HG03097 (cell line): Measurements from ENCODE around the gene RINT1.

Experiments
- ATAC-seq: cut with Tn5 transposase; IDR thresholded peaks from one replicate; pipeline ENCODE4 v1.9.1; 2021; ENCODE audit not compliant: unreplicated experiment, low FRiP score

RINT1 gene

DNA sequence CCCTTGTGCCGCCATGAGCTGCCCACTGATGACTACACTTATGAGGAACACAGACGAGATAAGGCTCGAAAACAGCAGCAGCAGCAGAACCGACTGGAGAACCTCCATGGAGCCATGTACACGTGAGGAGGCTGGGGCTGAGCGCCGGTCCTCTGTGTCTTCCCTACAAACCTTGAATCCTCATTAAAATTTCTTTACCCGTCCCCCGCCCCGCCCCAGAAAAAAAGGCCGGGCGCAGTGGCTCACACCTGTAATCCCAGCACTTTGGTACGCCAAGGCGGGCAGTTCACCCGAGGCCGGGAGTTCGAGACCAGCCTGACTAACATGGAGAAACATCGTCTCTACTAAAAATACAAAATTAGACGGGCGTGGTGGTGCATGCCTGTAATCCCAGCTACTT lies 1.5 kb upstream of the RINT1 start:
- ATAC-seq, result no peak

DNA sequence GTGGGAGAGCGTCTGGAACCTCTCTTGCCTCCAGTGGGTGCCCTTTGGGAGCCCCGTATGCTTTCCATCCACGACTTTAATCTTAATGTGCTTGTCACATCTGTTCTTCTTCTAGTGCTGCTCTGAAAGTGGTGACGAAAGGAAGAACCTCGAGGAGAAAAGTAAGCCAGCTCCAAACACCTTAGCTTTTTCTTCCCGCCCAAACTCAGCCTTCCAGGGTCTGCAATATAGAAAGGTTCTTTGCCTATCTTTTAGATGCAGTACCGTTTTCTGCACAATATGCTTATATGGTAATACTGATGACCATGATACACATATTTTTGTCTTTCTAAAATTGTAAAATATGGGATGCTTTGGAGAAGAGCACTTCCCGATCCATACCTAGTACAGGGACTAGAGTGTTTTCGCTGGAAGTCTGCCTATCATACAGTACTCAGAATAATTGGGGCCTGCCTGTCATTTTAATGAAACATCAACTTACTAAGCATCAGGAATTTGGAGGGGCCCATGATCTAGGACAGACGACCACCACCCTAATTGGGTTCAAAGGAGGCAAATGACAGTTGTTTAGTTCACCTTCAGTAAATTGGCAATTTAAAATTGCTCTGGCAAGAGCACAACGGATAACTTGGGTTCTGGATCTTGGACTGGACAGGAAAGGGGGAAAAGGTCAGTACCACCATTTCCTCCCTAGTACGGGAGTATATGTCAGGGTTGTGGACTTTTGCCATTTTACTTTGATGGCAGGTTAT lies 884 bp downstream of the RINT1 start:
- ATAC-seq, result no peak

DNA sequence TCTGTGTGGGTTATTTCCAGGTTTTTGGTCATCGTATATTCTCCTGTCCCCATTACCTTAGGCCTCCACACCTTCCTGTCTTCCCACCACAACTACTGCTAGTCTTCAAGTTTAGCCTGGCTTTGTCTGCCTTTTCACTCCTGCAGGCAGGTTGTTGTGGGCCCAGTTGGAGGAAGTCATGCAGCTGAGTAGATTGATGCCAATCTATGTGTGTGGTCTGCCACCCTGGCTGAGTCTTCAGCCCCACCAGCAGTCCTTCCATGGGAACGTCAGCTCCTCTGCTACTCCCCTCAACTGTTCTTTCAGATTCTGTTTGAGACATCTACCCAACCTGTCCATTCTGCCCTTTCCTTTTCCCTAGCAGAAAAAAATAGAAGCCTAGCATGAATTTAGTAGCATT lies 6.3 kb downstream of the RINT1 start:
- ATAC-seq, result no peak

DNA sequence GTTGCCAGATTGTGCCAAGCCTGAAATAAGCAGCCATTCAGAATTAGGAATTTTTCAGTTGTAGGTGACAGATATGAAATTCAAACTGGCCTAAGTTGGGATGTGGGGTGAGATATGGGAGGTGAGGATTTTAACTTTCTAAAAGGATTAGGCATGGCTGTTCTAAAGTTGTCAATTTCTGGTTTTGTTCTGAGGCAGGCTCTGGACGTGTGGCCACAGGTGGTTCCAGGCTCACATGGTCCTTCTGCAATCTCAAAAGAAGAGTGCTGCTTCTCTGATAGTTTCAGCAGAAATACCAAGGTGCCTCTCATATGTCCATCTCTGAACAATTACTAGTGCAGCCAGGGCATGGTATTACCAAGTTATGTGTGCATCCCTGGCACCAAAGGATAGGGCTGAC lies 27.9 kb downstream of the RINT1 start:
- no peak for ATAC-seq

DNA sequence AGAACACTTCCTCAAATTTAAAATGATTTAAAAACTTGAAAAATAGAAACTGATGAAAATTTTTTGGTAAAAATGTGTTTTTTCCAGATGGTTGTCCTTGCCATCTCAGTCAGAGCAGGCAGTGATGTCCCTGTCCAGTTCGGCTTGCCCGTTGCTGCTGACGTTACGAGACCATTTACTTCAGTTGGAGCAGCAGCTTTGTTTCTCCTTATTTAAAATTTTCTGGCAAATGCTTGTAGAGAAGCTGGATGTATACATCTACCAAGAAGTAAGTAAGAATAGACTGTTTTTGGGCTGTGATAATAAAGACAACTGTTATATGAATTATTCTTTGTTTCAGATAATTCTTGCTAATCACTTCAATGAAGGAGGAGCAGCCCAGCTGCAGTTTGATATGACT lies 33.2 kb downstream of the RINT1 start:
- no peak for ATAC-seq

DNA sequence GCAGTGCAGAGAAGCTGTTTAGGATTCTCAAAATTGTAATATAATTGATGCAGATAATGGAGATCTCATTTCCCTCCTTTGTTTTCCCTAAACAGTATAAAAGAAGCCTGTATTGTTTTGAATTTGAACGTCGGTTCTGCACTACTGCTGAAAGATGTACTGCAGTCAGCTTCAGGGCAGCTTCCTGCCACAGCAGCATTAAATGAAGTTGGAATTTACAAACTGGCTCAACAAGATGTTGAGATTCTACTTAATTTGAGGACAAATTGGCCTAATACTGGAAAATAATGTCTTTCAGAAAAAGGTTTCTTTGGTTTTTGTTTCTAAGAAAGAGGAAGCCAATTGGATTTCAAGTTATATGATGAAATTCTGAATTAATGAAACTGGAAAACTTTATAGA lies 35.0 kb downstream of the RINT1 start:
- no peak for ATAC-seq

DNA sequence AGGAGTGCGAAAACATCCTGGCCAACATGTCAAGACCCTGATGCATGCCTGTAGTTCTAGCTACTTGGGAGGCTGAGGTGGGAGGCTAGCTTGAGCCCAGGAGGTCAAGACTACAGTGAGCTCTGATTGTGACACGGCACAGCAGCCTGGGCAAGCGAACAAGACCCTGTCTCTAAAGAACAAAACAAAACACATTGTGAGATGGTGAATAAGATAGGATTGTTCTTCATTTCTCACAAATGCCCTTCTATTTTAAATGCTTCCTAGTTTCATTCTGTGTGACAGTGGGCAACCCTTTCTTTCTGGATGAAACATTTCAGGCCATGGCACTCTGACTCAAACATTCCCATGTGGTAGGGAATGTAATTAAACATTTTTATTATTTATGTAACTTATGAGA lies 35.8 kb downstream of the RINT1 start:
- no peak for ATAC-seq

DNA sequence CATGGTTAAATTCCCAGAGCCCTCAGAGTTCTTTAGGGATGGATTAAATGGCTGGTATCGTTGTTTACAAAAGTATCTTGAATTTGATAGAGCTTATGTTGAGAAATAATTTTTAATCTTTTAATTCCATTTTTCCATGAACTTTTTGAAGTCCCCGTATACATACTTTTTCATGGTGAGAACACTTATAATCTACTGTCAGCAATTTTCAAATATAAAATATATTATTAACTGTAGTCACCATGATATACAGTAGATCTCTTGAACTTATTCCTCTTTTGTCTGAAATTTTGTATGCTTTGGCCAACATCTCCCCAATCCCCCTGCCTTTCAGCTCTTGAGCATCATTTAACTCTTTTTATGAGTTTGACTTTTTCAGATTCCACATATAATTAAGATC lies 39.9 kb downstream of the RINT1 start:
- no peak for ATAC-seq

DNA sequence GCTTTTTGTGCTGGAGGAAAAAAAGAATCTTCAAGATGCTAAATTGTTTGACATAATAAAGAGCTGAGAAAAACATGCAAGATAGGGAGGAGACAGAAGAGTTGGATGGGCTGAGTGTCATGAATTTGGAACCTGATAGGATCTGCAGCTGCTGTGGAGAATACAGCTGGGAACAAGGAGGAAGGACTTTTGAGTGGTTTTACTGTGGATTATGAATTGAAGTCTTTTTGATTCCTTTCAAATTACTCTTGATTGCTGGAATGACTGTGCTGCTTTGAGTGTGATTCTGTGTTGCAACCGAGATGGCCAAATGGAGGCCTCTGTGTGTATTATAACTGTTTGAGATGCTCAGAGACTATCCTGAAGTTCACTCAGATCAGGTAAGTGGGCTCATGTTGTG lies 45.2 kb downstream of the RINT1 start:
- no peak for ATAC-seq

DNA sequence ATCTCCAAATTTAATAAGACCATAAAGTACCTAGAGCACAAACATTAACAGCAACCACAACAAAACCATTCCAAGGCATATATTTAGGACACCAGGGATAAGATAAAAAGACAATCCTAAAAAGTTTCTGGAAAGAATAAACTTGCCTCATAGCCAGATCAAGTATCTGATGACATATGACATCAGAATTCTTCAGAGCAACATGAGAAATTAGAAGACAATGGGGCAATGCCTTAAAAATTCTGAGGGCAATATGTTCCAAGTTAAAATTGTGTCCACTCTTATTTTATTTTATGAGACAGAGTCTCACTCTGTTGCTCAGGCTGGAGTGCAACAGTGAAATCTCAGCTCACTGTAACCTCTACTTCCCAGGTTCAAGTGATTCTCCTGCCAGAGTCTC lies 46.5 kb downstream of the RINT1 start:
- ATAC-seq, result no peak

DNA sequence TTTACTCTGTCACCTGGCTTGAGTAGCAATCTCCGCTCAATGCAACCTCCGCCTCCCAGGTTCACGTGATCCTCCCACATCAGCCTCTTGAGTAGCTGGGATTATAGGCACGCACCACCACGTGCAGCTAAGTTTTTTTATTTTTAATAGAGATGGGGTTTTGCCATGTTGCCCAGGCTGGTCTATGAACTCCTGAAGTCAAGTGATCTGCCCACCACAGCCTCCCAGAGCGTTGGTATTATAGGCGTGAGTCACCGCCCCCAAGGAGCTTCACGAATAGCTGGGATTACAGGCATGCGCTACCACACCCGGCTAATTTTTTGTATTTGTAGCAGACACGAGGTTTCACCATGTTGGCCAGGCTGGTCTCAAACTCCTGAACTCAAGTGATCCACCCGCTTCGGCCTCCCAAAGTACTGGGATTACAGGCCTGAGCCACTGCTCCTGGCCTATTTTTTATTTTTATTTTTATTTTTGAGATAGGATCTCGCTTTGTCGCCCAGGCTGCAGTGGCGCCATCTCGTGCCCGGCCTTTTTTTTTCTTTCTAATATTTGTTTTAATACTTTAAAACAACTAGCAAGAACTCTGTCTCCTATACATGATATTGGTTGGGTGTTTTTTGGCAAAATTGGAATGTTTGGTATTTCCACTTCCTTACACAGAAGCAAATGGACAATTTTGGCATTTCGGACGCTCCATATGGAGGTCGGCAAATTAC lies 48.2 kb downstream of the RINT1 start:
- ATAC-seq, result no peak

DNA sequence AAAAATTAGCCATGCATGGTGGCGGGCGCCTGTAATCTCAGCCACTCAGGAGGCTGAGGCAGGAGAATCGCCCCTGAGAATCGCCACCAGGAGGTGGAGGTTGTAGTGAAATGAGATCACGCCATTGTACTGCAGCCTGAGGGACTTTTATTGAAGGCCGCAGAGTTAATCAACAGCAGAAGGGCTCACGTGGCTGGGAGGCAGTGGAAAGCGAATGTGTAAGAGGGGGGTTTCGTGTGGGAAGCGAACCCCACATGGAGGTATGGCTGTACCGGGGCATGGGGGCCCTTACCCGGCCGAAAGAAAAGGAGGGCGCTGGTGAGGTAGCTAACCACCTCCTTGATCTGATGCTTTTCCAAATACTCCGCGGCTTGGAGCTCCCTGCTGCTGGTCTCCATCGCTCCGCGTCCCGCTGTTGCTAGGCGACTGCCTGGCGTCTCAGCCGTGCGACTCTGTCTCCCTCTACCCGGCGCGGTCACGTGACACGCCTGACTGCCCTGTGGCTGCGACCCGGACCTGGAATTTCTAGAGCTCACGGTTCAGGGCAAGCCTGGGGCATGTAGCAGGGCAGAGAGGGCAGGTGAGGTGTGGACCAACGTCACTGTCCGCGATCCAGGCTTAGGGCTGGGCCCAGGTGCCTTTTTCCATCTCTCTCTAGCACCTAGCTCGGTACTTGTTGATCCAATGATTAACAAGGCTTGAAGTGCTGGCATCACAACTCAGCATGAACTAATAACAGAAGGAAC lies 49.2 kb downstream of the RINT1 start, which contains the start of gene EFCAB10:
EFCAB10 (minus strand) TSS at position 428 of the 746 bp plus-strand sequence; CDS start at position 398, 30 bp downstream.
- ATAC-seq, result peak; percentile 70

DNA sequence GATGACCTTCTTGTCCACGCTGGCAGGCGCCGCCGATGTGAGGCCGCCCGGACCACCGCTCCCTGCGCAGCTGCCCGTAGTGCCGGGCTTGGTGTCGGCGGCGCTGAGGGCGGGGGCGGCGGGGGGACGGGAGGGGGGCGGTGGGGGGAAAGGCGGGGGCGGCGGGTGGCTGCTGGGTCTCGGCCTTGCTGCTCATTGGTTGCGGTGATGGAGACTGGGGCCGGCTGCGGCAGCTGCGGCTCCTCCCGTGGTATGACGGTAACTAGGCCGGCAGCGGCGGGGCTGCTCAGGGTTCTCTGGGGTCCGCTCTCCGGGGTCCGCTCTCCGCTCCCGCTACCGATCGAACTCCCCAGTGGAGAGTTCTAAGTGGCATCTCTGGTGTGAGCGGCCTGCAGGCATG lies 51.1 kb downstream of the RINT1 start:
- ATAC-seq, result no peak

DNA sequence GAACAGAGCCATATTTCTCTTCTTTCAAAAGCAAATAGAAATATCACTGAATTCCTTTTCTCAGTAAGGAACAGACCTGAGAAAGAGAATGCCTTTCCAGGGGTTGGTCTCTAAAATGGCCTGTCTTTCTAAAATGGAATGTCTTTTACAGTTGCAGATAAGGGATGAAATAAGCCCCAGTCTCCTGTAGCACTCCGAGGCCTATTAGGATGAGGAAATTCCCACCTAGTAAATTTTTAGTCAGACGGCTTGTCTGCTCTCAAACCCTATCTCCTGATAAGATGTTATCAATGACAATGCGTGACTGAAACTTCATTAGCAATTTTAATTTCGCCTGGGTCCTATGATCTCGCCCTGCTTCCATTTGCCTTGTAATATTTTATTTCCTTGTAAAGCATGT lies 52.2 kb downstream of the RINT1 start:
- no peak for ATAC-seq

DNA sequence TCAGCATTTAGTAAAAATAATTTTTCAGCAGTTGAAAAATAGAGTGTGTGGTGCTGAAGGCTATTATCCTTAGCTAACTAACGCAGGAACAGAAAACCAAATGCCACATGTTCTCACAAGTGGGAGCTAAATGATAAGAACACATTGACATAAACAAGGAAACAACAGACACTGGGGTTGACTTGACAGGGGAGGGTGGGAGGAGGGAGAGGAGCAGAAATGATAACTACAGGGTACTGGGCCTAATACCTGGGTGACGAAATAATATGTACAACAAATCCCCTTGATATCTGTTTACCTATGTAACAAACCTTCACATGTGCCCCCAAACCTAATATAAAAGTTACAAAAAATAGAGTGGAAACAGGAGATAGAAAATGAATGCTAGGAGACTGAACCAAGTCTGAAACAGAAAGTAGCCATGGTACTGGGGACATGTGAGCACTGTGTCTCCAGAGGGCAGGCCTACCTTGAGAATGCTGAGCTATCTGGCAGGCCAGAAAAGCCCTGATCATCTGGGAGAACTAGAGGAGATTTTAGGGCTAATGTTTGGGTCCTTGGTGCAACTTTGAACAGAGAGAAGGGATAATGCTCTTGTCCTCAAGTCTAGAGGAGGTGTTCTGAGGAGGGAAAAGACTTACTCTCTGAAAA lies 54.0 kb downstream of the RINT1 start:
- peak; percentile 53 for ATAC-seq

DNA sequence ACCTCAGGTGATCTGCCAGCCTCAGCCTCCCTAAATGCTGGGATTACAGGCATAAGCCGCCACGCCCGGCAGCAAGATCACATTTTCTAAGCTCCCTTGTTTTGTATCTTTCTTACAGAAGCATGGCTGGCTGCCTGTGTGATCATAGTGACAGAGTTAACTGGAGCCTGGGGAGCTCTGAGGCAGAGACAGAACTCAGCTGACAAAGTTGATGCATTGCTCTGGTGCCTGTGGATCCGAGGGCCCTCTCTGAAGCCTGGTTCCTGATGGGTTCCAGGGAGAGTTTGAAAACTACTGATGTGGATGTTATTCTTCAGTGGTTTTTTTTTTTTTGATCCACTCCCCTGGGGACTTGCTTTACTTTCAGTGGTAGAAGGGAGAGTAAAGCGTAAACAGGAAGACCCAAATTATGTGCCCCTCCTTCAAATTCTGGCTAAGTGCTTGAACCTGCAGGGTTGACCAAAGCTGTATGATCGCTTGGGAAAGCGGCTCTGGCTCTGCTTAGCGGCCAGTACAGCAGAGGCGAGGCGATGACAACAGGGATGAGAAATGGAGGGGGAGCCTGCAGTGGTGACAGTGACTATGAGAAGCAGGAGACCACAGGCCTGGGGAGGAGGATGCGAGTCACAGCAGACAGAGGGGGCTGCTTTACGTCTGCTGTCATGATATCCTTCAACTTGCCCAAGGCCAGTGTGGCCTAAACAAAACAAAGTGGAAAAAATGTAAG lies 56.1 kb downstream of the RINT1 start:
- no peak for ATAC-seq

DNA sequence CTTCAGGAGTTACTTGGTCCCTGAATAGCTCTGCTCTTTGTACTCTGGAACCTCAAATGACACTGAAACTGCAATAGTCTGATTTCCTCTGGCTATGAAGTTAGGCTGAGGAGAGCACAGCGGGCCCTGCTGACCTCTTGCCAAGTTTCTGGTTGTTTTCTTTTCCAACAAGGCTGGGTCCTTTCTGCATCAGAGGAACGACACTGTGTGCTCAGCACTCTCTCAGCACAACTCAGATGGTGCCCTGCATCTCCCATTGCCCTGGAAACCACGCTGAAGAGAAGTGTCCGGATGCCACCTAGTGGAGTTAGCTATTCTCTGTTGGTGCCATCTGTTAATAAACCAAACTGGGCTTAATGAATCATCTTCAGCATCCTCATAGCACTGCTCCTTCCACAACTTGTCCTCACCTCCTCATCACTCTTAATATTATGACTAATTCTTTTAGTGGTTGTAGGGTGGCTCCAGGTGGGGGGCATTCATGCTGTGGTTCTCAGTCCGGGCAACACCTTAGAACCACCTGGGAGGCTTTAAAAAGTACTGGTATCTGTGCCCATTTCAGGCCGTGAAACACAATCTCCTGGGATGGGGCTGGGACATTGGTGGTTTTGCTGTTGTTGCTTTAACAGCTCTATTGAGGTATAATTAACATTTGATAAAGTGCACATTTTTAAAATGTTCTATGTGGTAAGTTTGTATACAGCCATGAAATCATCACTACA lies 57.5 kb downstream of the RINT1 start:
- ATAC-seq, result peak; percentile 63

DNA sequence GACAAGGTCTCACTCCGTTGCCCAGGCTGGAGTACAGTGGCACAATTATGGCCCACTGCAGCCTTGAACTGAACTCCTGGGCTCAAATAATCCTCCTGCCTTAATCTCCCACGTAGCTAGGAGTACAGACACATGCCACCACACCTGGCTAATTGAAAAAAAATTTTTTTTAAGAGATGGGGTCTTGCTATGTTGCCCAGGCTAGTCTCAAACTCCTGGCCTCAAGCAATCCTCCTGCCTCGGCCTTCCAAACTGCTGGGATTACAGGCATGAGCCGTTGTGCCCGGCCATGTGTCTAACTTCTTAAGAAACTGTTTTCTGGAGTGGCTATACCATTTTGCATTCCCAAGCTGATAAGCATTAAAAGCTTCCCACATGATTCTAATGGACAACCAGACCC lies 58.8 kb downstream of the RINT1 start:
- no peak for ATAC-seq

DNA sequence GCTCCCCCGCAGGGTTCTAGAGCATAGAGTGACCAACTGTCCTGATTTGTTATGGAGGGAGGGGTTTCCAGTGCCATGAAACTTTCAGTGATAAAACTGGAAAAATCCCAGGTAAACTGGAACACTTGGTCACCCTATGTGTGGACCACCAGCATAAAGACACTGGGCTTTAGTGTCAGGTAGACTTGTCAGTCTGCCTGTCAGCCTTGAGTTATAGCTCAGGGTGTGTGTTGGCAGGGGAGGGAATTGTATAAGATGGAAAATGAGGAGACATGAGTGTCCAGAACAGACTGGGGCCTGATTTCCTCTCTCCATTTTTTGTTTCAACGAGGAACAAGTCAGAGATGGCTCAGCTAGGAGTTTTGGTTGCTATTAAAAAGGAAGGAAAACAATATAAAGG lies 59.5 kb downstream of the RINT1 start:
- no peak for ATAC-seq

DNA sequence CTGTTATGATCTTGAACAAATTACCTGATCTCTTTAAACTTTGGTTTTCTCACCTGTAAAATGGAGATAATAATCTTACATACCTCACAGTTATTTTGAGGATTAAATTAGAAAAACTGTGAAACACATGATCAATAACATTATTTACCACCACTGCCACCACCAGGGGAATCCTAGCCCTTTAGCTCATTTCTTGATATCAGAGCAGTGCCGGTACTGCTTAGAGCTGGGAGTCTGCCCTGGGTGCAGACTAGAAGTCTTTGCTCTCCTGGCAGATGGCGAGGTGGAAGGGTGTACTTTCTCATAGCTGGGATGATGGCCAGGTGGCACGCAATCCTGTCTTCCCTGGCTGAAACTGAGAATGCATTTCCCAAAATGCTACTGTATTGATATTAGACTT lies 62.0 kb downstream of the RINT1 start:
- ATAC-seq, result no peak
